HG03432 (cell line): Measurements from ENCODE around the gene CCL19.

ENCODE experiments used
- ATAC-seq: cut with Tn5 transposase; IDR thresholded peaks from one replicate; pipeline ENCODE4 v1.9.1; 2021; ENCODE audit warnings: mild to moderate bottlenecking, moderate library complexity; ENCODE audit not compliant: unreplicated experiment

Gene CCL19

GRCh38 chr9:34701023-34701768 lies 10.1 kb upstream of the CCL19 start:
- no peak for ATAC-seq

- ATAC-seq: no peak
These were observed 3.7 kb upstream of the CCL19 start for GRCh38 chr9:34694811-34695210.

- no peak for ATAC-seq
These were observed 2.5 kb upstream of the CCL19 start for GRCh38 chr9:34693560-34693959.

- ATAC-seq: no peak
These were observed 850 bp upstream of the CCL19 start for GRCh38 chr9:34691936-34692315.

- no peak for ATAC-seq
These were observed 1.6 kb downstream of the CCL19 start for GRCh38 chr9:34689512-34689911.

GRCh38 chr9:34689116-34689470 lies 2.0 kb downstream of the CCL19 start:
- no peak for ATAC-seq

- ATAC-seq: no peak
These were observed 2.6 kb downstream of the CCL19 start for GRCh38 chr9:34688329-34689115.

- ATAC-seq: no peak
These were observed 3.6 kb downstream of the CCL19 start for GRCh38 chr9:34687276-34688030.

- ATAC-seq: no peak
These were observed 4.3 kb downstream of the CCL19 start for GRCh38 chr9:34686732-34687131.

GRCh38 chr9:34686231-34686630 lies 4.8 kb downstream of the CCL19 start:
- ATAC-seq: no peak

- ATAC-seq: no peak
These were observed 5.5 kb downstream of the CCL19 start for GRCh38 chr9:34685591-34685990.

GRCh38 chr9:34684816-34685215 lies 6.3 kb downstream of the CCL19 start:
- no peak for ATAC-seq

- no peak for ATAC-seq
These were observed 6.9 kb downstream of the CCL19 start for GRCh38 chr9:34684145-34684544.

GRCh38 chr9:34675869-34676268 lies 15.2 kb downstream of the CCL19 start:
- no peak for ATAC-seq

- no peak for ATAC-seq
These were observed 15.9 kb downstream of the CCL19 start for GRCh38 chr9:34675048-34675714.

- ATAC-seq: no peak
These were observed 16.6 kb downstream of the CCL19 start for GRCh38 chr9:34674440-34674839.

- ATAC-seq: no peak
These were observed 19.8 kb downstream of the CCL19 start for GRCh38 chr9:34671307-34671706.

- ATAC-seq: no peak
These were observed 21.1 kb downstream of the CCL19 start for GRCh38 chr9:34669809-34670562.

- peak; percentile 72 for ATAC-seq
These were observed 25.5 kb downstream of the CCL19 start for GRCh38 chr9:34665381-34666250.

GRCh38 chr9:34665067-34665380 lies 26.1 kb downstream of the CCL19 start:
- peak; percentile 29 for ATAC-seq
